GM18526 (cell line): Measurements from ENCODE around the gene ZNF732.

Experiments
- POLR2A ChIP-seq: IDR thresholded peaks from 3 replicates; pipeline ENCODE4 v1.6.1; 2011; ENCODE audit not compliant: insufficient read length; ENCODE audit errors: extremely low read depth

The ZNF732 gene

GRCh38 chr4:304969-305680 lies at the start of gene ZNF732:
Gene ZNF732 (minus strand): TSS chr4:305474. CDS start chr4:305310, 164 bp downstream.
- no peak for TF ChIP-seq POLR2A

- no peak for TF ChIP-seq POLR2A
These were observed 34.7 kb upstream of the ZNF732 start for GRCh38 chr4:340011-340410.

GRCh38 chr4:338759-339097 lies 33.5 kb upstream of the ZNF732 start:
- TF ChIP-seq POLR2A = no peak

- no peak for TF ChIP-seq POLR2A
These were observed 32.9 kb upstream of the ZNF732 start for GRCh38 chr4:337932-338758.

GRCh38 chr4:337143-337931 lies 32.1 kb upstream of the ZNF732 start, which contains the start of gene ZNF141:
Gene ZNF141 (plus strand): TSS chr4:337814. CDS start chr4:337984, 170 bp downstream.
- peak; percentile 79 for TF ChIP-seq POLR2A

- no peak for TF ChIP-seq POLR2A
These were observed 31.5 kb upstream of the ZNF732 start for GRCh38 chr4:336893-337142.

GRCh38 chr4:336099-336892 lies 31.0 kb upstream of the ZNF732 start:
- no peak for TF ChIP-seq POLR2A

GRCh38 chr4:335515-335914 lies 30.2 kb upstream of the ZNF732 start:
- no peak for TF ChIP-seq POLR2A

- TF ChIP-seq POLR2A = no peak
These were observed 23.5 kb upstream of the ZNF732 start for GRCh38 chr4:328729-329128.

GRCh38 chr4:314296-314903 lies 9.1 kb upstream of the ZNF732 start:
- TF ChIP-seq POLR2A = no peak

GRCh38 chr4:309807-310206 lies 4.5 kb upstream of the ZNF732 start:
- TF ChIP-seq POLR2A = no peak

- TF ChIP-seq POLR2A = no peak
These were observed 1.3 kb upstream of the ZNF732 start for GRCh38 chr4:306551-306961.

GRCh38 chr4:302381-302780 lies 2.9 kb downstream of the ZNF732 start:
- TF ChIP-seq POLR2A = no peak

- no peak for TF ChIP-seq POLR2A
These were observed 10.5 kb downstream of the ZNF732 start for GRCh38 chr4:294732-295131.

- no peak for TF ChIP-seq POLR2A
These were observed 16.4 kb downstream of the ZNF732 start for GRCh38 chr4:288891-289290.

- TF ChIP-seq POLR2A = no peak
These were observed 31.8 kb downstream of the ZNF732 start for GRCh38 chr4:273309-274017.
